ENCODE data around the gene TRMT1.
"Not testable (repeated sequence)": the region's sequence is repeated elsewhere in the genome, so short reads cannot be mapped to it uniquely, and the experiment has no call there.

TRMT1 gene

GRCh38 chr19:13150187-13150930, 33.8 kb upstream of the TRMT1 start, which contains the start of the genes IER2 and STX10:
IER2 (plus strand) TSS chr19:13150411; CDS start chr19:13153187, 2,776 bp downstream.
STX10 (minus strand) TSS chr19:13150375; CDS start chr19:13150173, 202 bp downstream.
- peak; percentile 89 for DNase-seq (ENCODE audit: low spot score)

DNA sequence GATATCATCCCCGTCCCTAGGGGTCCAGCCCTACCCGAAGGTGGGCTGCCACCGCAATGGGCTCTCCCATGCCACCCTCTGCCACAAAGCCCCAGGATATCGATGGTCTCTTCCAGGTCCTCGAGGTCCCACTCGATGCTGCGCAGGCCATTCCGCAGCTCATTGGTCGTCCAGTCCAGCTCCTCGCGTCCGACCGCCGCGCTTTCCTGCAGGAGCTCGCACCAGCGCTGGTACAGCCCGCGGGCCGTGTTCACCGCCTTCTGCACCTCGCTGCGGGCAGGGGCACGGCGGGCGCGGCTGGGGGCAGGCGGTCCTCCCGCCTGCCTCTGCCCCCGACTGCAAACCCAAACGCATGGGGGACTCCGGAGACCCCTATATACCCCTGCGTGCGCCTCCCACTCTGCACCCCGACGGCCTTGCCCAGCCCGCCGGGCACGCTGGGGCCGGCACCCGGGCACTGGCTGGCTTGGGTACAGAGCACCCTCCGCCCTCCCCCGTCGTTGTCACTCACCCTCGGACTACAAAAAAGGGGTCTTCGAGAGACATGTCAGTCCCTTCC, 33.2 kb upstream of the TRMT1 start:
- no peak for DNase-seq (ENCODE audit: low spot score)

- not testable (repeated sequence) for DNase-seq (ENCODE audit: low spot score)
Observed at GRCh38 chr19:13149173-13149627, 32.7 kb upstream of the TRMT1 start.

DNA sequence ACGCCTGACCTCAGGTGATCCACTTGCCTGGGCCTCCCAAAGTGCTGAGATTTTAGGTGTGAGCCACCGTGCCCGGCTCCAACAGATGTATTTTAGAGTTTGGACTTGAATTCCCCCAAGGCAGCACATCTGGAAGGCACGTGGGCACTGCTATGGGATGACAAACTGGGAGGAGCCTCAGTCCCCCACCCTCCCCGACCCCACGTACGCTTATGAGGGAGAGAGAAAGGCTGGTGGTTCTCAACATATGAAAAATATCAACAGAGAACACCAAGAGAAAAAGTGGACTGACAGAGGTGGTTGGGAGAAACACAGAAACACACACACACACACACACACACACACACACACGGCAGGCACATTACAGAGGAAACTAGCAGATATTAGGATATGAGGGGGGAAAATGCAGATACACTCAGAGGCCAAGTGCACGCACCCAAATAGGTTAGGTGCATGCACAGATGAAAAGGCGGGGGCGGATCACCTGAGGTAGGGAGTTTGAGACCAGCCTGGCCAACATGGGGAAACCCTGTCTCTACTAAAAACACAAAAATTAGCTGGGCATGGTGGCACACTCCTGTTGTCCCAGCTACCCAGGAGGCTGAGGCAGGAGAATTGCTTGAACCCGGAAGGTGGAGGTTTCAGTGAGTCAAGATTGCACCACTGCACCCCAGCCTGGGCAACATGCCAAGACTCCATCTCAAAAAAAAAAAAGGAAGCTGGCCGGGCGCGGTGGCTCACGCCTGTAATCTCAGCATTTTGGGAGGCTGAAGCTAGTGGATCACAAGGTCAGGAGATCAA, 30.4 kb upstream of the TRMT1 start:
- DNase-seq (ENCODE audit: low spot score): no peak

- DNase-seq (ENCODE audit: low spot score): no peak
Observed at GRCh38 chr19:13139633-13140311, 23.2 kb upstream of the TRMT1 start.

- no peak for DNase-seq (ENCODE audit: low spot score)
Observed at GRCh38 chr19:13138916-13139198, 22.3 kb upstream of the TRMT1 start.

DNA sequence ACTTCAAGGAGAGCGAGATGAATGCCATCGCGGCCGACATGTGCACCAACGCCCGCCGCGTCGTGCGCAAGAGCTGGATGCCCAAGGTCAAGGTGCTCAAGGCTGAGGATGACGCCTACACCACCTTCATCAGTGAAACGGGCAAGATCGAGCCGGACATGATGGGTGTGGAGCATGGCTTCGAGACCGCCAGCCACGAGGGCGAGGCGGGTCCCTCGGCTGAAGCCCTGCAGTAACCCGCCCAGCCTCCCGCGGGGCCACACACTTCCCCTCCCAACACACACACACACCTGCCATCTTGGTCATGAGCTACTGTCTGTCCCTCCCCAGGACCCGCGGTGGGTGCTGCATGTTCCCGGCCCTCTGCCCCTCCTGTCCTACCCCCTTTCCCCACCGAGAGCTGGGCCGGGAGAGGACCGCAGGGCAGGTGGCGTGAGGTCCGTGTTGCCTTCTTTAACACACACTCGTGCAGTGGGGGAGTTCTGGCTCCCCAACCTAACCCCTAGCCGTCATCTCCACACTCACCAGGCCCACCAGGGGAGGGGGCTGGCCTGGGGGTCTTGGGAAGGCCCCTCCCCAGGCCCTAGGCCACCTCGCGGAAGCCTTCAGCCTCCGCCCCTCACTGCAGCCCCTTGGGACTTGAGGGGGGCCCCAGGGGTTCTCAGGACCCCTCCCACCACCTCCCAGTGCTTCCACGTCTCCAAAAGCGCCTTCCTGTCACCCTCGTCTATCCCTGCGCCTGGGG, 21.8 kb upstream of the TRMT1 start:
- DNase-seq (ENCODE audit: low spot score): no peak

- DNase-seq (ENCODE audit: low spot score): no peak
Observed at GRCh38 chr19:13137290-13137794, 20.8 kb upstream of the TRMT1 start.

DNA sequence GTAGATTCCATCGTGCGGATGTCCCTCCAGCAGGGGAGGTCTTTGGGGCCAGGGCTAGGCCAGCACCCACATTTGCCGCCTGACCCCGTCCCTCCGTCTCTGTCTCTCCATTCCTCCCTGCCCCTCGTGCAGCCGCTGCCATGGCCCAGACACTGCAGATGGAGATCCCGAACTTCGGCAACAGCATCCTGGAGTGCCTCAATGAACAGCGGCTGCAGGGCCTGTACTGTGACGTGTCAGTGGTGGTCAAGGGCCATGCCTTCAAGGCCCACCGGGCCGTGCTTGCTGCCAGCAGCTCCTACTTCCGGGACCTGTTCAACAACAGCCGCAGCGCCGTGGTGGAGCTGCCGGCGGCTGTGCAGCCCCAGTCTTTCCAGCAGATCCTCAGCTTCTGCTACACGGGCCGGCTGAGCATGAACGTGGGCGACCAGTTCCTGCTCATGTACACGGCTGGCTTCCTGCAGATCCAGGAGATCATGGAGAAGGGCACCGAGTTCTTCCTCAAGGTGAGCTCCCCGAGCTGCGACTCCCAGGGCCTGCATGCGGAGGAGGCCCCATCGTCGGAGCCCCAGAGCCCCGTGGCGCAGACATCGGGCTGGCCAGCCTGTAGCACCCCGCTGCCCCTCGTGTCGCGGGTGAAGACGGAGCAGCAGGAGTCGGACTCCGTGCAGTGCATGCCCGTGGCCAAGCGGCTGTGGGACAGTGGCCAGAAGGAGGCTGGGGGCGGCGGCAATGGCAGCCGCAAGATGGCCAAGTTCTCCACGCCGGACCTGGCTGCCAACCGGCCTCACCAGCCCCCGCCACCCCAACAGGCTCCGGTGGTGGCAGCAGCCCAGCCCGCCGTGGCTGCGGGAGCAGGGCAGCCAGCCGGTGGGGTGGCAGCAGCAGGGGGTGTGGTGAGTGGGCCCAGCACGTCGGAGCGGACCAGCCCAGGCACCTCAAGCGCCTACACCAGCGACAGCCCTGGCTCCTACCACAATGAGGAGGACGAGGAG, 18.8 kb upstream of the TRMT1 start:
- DNase-seq (ENCODE audit: low spot score): no peak

DNA sequence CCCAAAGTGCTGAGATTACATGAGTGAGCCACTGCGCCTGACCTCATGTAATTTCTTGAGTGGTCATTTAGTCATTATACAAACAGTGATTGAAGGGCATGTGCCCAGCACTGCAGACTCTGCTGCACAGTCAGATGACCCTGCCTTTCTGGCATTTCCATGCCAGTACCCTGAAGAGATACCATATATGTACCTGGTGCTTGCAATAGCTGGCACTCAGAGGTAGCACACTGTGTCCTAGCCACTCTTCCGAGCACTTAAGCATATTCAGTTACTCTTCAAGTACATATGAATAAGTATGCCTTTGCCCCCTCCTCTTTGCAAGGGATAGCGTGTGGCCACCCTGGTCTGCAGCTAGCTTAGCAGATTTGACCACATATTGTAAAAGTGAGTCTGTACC, 18.1 kb upstream of the TRMT1 start:
- DNase-seq (ENCODE audit: low spot score): no peak

DNA sequence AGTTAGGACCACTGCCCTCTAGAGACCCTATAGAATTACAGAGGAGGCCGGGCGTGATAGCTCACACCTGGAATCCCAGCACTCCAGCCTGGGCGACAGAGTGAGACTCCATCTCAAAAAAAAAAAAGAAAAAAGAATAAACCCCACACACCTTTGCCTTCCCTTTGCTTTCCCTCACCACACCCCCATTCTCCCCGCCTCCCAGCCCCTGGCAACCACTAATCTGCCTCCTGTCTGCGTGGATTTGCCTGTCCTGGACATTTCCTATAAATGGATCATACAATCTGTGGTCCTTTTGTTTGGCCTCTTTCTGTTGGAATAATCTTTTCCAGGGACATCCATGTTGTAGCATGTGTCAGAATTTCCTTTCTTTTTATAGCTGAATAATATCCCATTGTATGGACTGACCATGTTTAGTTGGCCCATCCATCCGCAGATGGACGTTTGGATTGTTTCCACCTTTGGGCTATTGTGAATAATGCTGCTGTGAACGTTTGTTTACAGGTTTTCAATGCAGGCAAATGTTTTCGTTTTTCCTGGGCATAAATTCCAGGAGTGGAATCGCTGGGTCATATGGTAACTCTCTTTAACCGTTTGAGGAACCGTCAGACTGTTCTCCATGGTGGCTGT, 16.8 kb upstream of the TRMT1 start:
- DNase-seq (ENCODE audit: low spot score): no peak

- no peak for DNase-seq (ENCODE audit: low spot score)
Observed at GRCh38 chr19:13132471-13133180, 16.1 kb upstream of the TRMT1 start.

- no peak for DNase-seq (ENCODE audit: low spot score)
Observed at GRCh38 chr19:13130886-13131490, 14.4 kb upstream of the TRMT1 start.

GRCh38 chr19:13129384-13129783, 12.8 kb upstream of the TRMT1 start:
- DNase-seq (ENCODE audit: low spot score): no peak

DNA sequence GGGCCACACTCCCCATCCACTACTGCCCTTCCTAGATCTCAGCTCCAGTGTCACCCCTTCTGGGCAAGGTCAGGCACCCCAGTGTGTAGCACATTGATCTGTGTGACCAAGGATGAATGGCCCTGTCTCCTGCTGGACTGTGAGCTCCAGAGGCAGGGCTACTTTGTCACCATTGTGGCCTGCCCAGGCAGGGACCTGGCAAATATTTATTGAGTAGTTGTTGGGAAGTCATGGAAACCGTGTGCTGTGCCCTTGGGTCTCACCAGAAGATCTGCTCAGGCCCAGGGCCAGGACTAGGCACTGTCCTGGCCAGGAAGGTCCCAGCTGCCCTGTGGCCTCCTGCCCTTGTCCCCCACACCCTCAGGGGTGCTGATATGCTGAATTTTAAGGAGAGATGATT, 12.0 kb upstream of the TRMT1 start:
- no peak for DNase-seq (ENCODE audit: low spot score)

- DNase-seq (ENCODE audit: low spot score): no peak
Observed at GRCh38 chr19:13127811-13128575, 11.5 kb upstream of the TRMT1 start.

GRCh38 chr19:13127051-13127450, 10.5 kb upstream of the TRMT1 start:
- no peak for DNase-seq (ENCODE audit: low spot score)

All from D341Med (cell line).